ENCODE data around the gene WSB1. TPM values are rescaled to one million over a fixed set of nuclear protein-coding genes. Genes with fewer than 3 reads are reported as not detected.

WSB1 gene
- total RNA-seq, 1 experiment from 2014 or later, result 53.2 TPM

DNA sequence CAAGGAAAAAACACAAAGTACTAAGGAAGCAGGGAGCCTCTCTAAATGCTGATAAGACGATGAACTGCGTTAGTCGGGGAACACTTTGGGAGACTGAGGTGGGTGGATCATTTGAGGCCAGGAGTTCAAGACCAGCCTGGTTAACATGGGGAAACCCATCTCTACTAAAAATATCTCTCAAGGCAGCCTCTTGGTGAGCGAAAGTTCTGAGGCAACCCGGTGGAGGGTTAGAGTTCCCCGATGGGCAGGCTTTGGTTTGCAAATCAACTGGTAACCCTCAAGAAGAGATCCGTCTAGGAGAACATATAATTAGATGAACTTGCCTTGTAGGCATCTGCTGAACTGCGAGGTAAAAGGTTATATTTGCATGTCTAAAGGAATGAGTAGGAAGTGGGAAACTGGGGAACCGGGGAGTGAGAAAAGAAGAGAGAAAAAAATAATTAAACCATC lies 44.6 kb downstream of the WSB1 start:
- DNase-seq (ENCODE audit: low spot score), result no peak

- DNase-seq (ENCODE audit: low spot score), result no peak
Observed at GRCh38 chr17:27339198-27339835, 45.4 kb downstream of the WSB1 start.

DNA sequence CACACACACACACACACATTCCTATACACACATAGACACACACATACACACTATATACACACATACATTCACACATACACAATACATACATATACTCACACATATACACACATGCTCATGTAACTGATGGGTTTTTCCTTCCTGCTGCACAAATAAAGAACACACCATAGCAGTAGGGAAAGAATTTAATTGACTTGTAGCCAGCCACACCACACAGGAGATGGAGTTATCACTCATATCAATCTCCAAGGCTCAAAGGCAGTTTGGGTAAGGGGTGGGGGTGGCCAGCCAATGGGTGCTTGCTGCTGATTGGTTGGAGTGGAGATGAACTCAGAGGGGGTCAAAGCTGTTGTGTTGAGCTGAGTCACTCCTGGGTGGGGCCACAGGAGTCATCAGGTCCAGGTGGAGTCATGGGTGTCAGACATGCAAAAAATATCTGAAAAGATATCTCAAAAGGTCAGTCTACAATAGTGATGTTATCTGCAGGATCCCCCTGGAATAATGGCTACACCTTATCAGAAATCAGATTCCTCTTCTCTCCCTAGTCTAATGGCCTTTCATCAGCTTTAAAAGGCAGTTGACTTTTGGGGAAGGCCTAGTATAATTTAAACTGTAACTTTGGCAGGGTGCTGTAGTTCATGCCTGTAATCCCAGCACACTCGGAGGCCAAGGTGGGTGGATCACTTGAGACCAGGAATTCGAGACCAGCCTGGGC lies 46.1 kb downstream of the WSB1 start:
- DNase-seq (ENCODE audit: low spot score), result no peak

DNA sequence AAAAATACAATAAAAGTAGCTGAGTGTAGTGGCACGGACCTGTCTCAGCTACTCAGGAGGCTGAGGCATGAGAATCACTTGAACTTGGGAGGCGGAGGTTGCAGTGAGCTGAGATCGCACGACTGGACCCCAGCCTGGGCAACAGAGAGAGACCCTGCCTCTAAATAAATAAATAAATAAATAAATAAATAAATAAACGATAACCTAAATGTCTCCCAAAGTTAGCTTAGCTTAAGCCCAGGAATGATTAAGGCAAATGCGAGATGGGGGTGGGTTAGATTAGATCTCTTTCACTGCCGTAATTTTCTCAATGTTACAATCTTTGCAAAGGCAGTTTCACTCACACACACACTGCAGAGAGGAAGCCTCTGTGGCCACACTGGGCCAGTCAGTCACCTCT lies 46.7 kb downstream of the WSB1 start:
- no peak for DNase-seq (ENCODE audit: low spot score)

DNA sequence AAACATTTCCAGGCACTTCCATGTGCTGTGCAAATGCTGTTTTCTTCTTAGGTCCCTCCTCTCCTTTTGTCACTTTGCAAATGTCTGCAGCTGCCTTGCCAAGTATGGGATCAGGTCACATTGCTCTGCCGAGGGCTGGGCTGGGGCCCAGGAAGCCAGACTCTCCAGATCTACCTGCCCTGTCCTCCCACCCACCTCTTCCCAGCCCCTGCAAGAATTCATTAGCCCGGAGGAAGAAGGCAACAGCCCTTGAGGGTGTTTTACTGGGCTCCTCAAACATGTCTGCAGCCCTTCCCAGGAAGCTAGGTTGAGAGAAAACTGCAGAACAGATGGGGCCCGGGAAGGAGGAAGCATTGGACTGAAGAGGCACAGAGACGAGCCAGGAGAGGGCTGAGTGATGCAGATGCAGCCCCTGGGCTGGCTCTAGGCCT lies 47.1 kb downstream of the WSB1 start:
- DNase-seq (ENCODE audit: low spot score), result no peak

GRCh38 chr17:27342059-27342458 lies 48.1 kb downstream of the WSB1 start:
- DNase-seq (ENCODE audit: low spot score), result no peak

GRCh38 chr17:27343294-27343693 lies 49.4 kb downstream of the WSB1 start:
- DNase-seq (ENCODE audit: low spot score), result no peak

- no peak for DNase-seq (ENCODE audit: low spot score)
Observed at GRCh38 chr17:27343977-27344607, 50.2 kb downstream of the WSB1 start.

- no peak for DNase-seq (ENCODE audit: low spot score)
Observed at GRCh38 chr17:27345141-27345904, 51.4 kb downstream of the WSB1 start.

- no peak for DNase-seq (ENCODE audit: low spot score)
Observed at GRCh38 chr17:27346228-27346899, 52.5 kb downstream of the WSB1 start.

DNA sequence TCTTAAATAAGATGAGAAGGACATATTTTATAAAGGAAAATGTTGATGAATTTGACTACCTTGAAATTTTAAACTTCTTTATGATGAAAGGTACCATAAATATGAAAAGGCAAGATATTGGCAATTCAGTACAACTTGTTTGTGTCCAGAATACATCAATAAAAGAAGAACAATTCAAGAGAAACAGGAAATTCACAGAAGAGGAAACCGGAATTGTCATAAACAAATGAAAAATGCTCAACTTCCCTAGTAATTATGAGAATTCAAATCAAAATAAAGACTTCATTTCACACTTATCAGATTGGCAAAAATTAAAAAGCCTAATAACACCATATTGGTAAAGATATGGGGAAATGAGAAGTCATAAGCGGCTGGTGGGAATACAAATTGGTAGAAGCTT lies 54.3 kb downstream of the WSB1 start:
- DNase-seq (ENCODE audit: low spot score), result no peak

DNA sequence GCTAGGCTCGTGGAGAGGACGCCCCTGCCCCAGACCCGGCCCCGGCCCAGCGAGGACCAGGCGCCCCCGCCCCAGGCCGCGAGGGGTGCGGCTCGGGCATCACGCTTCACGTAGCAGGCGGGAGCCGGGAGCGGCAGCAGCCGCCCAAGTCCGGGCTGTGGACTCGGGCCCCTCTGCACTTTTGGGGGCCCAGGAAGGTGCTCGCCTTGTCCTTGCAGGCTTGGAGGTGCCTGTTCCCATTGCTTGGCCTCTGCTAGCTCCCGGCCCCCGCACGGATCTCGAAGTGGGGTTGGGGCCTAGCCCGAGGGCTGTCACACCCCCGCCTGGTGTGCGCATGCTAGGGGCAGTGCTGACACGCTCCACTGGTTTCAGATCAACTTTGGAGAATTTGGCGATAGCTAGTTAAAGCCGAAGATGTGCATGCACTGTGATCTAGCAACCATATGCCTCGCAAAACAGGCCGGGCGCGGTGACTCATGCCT lies 55.7 kb downstream of the WSB1 start:
- no peak for DNase-seq (ENCODE audit: low spot score)

DNA sequence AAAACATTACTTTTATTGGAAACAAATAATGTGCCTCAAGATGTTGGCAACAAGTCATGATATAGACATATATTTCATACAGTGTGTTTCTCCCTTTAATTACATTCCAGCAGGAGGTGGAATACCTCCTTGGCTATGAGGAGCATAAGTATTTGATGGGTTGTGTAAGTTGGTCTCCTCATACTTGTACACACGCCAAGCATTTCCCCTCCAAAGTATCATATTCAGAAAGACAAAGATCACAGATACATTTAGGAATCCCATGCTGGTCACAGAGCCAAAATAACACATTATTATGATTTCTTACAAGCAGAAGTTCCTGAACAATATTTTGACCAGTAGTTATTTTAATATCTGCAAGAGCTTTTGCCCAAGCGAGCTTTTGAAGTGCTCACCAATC lies 57.8 kb downstream of the WSB1 start:
- no peak for DNase-seq (ENCODE audit: low spot score)

- no peak for DNase-seq (ENCODE audit: low spot score)
Observed at GRCh38 chr17:27352448-27353032, 58.6 kb downstream of the WSB1 start.

GRCh38 chr17:27353033-27353460 lies 59.1 kb downstream of the WSB1 start:
- DNase-seq (ENCODE audit: low spot score), result no peak

GRCh38 chr17:27353461-27354050 lies 59.6 kb downstream of the WSB1 start:
- DNase-seq (ENCODE audit: low spot score), result peak; percentile 95

DNA sequence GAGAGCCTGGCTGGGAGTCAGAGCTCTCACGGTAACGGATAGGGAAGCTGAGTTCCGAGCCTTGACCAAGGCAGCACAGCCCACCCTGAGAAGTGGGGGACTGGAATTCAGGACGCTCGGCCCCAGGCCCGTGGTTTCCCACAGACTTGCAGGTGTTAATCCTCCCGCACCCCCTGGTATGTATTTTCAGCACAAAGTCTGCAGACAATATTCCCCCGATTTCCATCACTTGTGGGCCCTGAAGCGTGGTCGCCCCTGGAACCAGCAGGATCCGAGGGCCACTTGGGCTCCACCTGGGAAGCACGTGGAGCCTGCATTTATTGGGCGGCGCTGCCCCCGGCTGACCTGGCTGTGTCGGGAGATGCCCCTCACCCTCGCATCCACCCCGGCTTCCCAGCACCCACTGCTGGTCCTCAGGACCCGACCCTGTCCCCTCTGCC lies 60.2 kb downstream of the WSB1 start:
- DNase-seq (ENCODE audit: low spot score), result no peak

DNA sequence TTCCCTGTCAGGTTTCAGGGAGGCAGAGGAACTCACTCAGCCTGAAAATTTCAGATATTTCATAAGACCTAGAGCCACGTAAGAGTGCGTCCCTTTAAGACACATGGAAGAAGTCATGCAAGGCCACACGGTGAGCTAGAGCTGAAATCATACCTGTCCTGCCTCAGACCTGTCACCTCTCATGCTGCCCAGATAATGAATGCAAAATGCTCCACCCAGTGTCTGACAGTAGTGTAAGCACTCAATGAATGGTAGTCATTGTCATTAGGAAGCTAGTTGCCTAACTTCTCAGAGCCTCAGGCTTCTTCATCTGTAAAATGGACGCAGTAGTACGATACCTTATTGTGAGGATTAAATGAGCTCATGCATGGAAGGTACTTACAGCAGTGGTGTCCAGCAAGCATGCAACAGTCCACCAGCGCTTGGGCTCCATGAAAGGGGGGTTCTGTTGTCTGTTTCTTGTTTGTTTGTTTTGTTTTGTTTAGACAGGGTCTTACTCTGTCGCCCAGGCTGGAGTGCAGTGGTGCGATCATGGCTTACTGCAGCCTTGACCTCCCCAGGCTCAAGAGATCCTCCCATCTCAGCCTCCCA lies 60.7 kb downstream of the WSB1 start:
- peak; percentile 57 for DNase-seq (ENCODE audit: low spot score)

- DNase-seq (ENCODE audit: low spot score), result no peak
Observed at GRCh38 chr17:27355419-27355818, 61.5 kb downstream of the WSB1 start.

- DNase-seq (ENCODE audit: low spot score), result no peak
Observed at GRCh38 chr17:27356091-27356705, 62.3 kb downstream of the WSB1 start.
